Left kidney (tissue), 2 donors: ENCODE measurements around the gene JAKMIP2. TPM values are rescaled to one million over a fixed set of nuclear protein-coding genes. Genes with fewer than 3 reads are reported as not detected.
A peak's percentile ranks its signal among the peaks of the same experiment; 100 is the strongest.
"Not testable (repeated sequence)": the region's sequence is repeated elsewhere in the genome, so short reads cannot be mapped to it uniquely, and the experiment has no call there.

Experiments
- DNase-seq: peaks from one replicate; pipeline ENCODE4 v3.0.0-alpha.2; 2013
- polyA plus RNA-seq: library from polyadenylated mRNA; unstranded; fragments of 120-200 nt; gene quantifications from one replicate; pipeline ENCODE4 v1.2.1, GENCODE V29; 2013; ENCODE audit not compliant: insufficient read length

Gene JAKMIP2
- polyA plus RNA-seq, 1 donor = 6.6 TPM

DNA sequence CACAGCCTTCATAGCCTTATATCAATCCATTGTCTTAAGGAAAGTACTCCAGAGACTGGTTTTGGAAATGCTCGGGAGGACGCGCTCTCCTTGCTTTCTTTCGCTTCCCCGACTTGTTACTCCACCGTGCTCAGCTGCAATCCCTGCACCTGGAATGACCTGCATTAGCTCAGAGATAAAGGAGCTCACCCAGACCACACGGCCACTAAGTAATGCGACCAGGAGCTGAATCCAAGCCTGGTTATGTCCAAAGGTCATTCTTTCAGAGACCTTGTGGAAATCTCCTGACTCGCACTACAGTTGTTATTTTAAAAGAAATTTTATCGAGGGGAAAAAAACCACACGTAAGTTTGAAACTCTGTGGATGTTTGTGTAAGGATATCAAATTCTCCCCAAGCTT, 137.3 kb downstream of the JAKMIP2 start:
- DNase-seq = no peak

DNA sequence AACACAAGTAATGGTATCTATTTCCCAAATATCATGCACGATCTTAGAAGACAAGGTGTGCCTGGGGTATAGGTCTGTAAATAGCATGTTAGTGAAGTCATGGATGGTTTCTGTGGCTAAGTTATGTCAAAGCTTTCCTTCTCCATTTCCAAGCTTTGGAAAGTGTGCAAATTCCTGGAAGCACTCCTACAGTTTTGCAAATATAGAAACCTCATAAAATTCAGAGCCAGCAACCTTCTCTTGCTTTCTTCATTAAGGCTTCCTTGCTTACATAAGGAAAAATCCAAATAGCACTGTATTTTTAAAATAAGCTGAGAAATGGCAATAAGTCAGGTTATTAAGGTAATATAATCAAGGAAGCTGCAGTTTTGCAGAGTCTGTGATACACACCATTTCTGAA, 138.1 kb downstream of the JAKMIP2 start:
- no peak for DNase-seq

DNA sequence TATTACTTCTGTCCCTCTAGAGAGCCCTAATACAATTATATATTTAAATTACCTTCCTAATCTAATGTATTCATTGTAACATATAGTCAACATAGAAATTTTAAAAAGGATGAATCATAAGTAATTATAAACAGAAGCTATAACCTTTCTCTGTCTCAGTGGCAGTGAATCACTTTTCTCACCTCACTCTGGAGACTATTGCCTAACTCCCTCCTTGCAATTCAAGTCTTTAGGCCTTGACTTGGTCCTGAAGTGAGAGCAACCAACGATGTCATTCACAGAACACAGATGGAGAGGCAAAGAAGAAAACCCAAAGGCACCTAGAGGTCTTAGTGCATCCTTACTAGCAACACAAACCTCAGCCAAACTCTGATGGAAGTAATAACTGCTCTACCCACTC, 139.4 kb downstream of the JAKMIP2 start:
- DNase-seq = no peak

DNA sequence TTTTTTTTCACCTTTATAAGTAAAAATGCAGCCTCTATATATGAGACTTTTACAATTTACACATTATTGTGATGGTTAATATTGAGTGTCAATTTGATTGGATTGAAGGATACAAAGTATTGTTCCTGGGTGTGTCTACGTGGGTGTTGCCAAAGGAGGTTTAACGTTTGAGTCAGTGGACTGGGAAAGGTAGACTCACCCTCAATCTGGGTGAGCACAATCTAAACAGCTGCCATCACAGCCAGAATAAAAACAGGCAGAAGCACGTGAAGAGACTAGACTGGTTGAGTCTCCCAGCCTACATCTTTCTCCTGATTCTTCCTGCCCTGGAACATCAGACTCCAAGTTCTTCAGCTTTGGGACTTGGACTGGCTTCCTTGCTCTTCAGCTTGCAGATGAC, 139.9 kb downstream of the JAKMIP2 start:
- DNase-seq = no peak

DNA sequence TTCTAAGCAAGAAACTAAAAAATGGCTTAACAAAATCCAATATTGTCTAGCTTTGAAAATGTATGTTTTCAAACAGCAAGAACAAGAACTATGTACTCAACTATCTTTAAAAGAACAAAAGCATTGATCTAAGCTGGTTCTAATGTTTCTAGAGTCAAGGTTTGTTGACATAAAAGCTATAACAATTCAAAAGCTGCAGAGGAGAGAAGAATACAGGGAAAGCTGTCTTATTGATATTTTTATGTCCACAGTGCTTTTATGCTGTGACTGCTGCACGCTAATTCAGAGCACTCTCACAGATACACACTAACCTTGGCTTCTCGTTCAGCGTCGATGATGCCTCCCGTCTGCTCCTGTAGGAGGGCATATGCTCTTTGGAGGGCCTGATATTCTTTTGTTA, 143.2 kb downstream of the JAKMIP2 start:
- DNase-seq = no peak

DNA sequence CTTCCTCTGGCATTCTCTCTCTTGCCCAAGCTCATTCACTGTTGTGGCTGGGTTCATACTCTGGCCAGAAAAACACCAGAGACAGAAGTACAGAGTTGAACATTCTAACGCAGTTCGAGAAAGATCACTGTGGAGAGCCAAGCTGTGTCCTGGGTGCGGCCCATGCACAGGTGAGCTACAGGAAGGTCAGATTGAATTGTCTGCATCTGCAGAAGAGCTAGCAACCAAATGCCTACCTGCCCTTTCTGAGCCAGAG, 145.9 kb downstream of the JAKMIP2 start:
- no peak for DNase-seq

DNA sequence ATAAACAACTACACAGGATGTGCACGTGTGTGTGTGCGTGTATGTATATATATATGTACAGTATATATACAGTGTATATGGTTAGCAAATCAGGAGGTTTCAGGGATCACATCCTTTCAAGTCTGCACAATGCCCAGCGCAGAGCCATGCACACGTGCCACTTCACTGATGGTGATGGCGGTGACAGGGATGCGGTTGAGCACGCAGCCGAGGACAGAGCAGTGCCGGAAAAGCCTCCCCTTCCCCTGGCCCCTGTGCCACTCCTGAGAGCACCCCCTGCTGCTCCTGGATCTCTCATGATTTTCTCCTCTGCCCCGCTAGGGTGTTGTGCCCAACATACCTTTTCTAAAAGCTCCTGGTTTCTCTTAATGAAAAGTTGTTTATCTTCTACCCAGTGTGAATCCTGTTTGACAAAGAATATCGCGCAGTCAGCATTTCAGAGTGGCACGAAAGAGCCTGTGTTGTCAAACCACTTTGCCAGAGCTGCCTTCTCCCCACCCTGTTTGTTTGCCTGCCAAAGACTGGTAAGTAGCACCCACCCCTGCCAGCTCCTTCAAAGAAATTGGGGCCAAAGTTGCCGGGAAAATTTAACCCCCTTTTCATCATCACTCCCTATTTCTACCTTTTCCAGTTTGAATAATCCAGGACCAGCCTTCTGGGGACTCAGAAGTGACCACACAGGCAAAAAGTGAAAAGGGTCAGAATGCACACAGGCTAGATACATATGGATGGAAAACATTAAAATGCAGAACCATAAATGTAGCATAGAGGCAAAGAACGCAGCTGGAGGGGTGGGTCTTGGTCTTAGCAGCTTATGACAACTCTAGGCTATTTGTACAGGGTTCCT, 146.4 kb downstream of the JAKMIP2 start:
- DNase-seq = no peak

DNA sequence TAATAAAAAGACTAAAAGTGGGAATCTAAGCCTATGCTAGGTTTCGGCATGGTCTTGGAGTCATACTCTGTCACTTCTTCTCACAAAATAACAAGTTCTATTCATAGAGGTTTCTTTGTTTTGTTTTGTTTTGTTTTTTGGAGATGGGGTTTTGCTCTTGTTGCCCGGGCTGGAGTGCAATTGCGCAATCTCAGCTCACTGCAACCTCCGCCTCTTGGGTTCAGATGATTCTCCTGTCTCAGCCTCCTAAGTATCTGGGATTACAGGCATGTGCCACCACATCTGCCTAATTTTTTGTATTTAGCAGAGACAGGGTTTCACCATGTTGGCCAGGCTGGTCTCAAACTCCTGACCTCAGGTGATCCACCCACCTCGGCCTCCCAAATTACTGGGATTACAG, 147.1 kb downstream of the JAKMIP2 start:
- not testable (repeated sequence) for DNase-seq

DNA sequence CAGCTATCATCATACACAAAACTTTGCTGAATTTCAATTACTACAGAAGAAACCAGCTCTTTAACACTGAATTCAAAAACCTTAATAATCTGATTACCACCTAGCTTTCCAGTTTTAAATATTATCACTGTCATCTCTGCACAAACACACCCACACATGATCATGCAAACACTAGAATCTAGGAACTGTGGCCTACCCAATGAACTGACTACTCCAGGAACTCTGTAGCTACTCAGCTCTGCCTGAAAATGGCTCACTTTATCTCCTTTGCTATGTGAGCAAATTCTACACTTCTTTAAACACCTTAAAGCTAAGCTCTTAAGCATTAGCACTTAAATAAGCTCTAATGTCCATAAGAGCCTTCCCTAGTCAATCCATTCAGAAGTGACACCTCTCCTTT, 149.4 kb downstream of the JAKMIP2 start:
- no peak for DNase-seq

DNA sequence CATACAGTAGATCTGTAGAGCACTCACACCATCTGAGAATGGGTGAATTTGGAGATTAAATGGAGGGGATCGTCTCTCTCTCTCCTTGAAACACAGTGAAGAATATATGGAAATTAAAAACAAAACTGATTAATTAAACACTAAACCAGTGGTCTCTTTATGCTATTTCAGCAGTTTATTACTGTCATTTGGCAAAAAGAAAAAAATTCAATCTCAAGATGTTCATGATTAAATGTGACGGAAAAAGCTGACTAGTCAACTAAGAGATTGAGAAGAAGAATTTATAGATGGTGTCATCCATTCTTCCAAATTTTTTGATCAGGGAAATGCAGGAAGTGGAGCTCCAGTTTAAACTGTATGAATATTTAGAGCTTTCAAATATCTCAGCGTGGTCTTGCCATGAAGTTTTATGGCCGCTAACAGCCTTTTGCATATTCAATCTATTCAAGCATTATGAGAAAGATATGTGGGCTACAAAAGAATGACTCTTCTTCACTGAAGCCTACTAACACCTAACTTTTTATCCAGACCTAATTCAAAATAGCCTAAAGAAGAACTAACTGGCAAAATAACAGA, 151.0 kb downstream of the JAKMIP2 start:
- no peak for DNase-seq

DNA sequence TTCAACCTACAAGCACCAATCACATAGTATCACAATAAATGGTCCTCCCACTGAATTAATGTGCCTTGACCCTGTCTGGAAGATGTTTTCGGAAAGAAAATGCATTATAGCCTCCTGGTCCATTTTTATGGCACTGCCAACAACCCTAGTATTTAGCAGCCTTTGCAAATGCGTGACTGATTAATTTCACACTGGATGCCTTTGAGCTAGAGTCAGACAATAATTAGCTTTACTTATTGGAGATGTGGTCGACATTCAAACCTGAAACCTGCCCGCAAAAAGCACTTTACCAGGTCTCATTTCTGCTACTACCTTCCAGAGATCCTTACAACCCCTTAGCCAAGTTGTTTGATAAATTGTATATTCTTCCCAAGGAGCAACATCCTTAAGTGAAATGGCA, 153.3 kb downstream of the JAKMIP2 start:
- no peak for DNase-seq

DNA sequence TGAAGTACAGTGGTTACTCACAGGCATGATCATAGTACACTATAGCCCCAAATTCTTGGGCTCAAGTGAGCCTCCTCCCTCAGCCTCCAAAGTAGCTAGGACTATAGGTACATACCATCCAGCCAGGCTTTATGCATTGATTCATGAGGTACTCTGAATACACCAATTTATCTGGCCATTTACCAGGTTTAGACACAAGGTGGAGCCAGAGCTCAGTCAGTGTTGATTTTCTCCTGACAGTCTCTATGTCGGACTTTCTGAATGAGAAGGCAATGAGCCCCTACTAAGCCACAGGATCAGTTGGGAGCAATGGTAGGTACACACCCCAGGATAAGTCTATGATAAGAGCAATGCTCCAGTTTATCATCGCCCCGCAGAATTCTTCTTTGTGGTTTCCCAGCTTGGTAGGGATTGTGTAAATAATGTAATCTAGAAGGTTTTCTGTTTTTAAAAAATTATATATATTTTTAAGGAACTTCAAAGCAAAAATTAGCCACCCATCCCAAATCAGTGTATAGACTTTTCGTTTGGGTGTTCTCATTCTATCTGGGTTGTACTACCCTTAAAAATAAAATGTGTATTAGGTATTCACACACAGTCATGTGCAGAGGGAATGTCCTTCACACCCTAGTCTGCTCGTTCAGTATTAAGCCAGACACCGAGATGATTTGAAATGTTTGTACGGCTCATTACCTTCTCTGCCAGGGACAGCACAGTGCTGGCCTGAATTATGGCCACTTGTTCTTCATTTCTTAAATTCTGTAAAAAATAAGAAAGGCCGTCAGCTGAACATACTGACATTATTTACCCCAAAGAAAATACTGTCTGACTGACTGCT, 154.3 kb downstream of the JAKMIP2 start:
- DNase-seq = peak; percentile 80

DNA sequence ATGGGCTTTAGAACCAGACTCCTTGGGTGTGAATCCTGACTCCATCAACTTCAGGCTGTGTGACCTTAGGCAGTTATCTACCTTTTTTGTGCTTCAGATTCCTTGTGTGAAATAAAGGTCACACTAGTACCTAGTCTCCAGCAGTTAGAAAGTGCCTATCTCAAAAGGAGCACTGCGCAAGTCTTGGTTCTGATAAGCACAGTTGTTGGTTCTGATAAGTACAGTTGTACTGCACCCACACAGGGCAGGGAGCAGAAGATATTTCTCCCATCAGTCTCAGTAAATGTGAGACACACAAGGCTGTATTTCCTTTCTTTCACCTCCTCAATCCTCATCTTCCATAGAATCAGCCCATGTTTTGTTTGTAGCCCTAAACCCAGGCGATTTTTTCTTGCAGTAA, 156.1 kb downstream of the JAKMIP2 start:
- no peak for DNase-seq

DNA sequence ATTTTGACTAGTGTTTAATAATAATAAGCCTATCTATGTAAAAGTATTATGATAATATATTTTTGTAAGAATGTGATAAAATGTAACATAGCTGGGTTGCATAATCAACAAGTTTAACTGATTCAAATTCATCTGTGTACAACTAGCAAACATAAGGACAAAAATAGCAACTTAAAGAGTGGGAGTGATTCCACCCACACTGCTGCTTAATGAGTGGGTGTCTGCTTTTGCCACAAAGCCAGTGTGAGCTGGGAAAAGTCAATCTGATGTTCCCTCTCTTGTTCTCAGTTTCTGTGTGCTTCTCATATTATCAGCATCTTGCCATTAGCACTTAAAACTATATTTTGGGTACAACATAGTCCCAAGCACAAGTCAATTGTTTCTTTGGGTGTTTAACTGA, 161.5 kb downstream of the JAKMIP2 start:
- DNase-seq = no peak

DNA sequence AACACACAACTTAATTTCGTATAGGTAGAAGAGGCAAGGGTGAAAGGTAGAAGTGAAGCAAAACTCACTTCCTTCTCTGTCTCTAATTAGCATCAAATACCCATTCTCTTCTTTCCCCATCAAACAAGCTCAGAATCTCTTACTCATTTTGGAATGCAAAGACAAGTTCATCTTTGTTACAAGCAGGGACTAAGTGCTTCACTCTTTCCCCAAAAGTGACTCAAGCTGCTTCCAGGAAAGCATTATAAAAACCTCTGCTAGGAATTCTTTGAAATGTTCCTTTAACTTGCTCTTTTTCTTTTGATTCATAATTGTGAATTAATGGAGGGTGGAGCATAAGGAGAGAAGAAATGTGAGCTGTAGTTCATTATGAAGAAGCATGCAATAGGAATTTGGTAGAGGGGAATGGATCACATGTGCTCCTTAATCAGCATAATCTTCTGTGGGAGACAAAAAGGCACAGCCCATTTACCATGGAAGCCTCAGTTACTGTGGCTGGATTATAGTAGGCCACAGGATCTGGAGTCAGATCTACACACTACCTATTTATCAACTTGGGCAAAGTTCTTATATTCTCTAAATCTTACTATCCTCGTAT, 163.1 kb downstream of the JAKMIP2 start:
- no peak for DNase-seq

DNA sequence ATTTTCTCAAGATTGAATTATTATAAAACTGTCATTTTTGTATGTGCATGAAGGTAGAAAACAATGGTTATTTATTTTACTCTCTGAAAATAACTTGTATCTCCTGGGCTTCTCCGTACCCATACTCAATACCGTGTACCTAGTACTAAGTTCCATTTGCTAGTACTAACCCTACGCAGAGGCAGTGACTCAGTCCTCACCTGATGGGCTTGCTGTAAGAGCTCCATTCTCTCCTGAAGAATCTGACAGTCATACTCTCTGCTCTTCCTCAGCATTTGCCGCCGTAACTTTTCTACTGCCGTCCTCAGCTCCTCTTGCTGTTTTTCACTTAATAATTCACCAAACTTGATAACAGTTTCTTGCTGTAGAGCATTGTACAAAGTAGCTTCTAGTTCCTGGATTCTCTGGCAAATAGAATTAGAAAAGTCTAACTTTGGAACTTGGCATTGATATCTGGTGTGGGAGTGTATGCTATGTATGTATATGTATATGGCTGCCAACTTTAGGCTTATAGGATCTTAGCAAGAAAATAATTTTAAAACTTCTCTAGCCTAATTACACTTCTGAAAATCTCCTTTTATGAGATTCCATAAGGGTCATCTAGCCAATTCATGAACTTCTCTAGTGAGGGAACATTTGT, 164.7 kb downstream of the JAKMIP2 start:
- DNase-seq = no peak

DNA sequence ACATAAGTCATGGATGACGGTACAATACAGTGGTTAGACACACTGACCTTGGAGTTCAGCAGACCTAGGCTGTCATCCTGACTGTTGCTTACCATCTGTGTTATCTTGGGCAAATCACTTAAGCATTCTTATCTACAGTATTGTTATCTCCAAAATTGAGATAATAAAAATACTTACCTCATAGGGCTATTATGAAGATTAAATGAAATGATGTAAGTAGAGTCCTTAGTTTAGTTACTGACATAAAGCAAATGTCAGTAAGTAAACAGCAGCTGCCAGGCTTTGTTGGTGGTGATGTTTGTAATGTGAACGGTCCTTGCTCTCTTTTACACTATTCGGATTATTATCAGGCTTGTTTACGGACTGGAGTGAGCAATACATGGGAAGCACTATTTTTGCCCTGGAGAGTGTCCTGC, 165.3 kb downstream of the JAKMIP2 start:
- DNase-seq = no peak

DNA sequence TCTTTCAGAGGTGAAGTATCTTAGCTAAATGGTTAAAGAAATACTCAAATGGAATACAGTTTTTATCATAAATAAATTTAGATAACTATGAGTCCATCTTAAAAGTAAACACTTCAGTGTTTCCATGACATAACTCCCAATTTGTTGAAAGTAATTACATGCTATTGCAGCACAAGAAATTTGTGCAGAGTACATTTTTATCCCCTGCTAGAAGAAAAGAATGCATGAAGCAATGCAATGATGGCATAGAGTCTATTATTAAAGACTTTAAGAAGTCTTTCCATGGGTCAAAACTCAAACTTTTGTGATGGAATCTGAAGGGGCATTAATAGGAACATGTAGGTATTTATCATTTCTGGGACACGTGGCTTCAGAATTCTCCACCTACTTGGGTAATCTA, 166.1 kb downstream of the JAKMIP2 start:
- no peak for DNase-seq

DNA sequence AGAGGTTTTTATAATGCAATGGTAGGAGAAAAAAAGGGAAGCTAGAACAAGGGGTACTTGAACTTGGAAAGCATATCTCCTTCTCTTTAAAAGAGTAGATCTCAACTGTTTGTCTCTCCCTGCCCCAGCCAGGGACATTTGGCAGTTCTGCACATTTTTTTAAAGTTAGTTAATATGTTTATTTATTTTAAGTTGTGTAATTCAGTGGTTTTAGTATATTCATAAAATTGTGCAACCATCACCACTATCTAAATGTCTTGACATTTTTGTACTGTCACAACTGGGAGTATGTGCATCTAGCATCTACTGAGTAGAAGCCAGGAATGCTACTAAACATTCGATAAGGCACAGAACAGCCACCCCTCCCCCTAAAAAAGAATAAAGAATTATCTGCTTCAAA, 169.2 kb downstream of the JAKMIP2 start:
- no peak for DNase-seq

DNA sequence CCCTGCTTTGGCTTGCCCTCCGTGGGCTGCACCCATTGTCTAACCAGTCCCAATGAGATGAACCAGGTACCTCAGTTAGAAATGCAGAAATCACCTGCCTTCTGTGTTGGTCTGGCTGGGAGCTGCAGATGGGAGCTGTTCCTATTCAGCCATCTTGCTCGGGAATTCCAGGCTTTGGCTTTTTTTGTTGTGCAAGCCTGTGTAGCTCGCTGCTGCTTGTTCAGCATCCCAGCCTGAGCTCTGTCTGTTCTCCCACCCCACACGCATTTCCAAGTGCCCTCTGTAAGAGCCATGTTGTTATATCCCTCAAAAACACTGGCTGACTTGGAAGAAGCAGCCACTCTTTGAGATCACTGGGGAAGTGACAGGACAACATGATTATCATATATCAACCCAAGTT, 171.0 kb downstream of the JAKMIP2 start:
- DNase-seq = no peak

DNA sequence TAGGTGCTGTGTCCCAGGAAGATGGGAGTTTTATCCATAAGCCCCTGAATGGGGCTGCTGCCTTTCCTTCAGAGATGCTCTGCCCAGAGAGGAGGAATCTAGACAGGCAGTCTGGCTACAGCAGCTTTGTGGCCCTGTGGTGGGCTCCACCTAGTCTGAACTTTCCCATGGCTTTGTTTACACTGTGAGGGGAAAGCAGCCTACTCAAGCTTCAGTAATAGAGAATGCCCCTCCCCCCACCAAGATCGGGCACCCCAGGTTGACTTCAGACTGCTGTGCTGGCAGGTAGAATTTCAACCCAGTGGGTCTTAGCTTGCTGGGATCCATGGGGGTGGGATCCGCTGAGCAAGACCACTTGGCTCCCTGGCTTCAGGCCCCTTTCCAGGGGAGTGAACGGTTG, 171.7 kb downstream of the JAKMIP2 start:
- no peak for DNase-seq

DNA sequence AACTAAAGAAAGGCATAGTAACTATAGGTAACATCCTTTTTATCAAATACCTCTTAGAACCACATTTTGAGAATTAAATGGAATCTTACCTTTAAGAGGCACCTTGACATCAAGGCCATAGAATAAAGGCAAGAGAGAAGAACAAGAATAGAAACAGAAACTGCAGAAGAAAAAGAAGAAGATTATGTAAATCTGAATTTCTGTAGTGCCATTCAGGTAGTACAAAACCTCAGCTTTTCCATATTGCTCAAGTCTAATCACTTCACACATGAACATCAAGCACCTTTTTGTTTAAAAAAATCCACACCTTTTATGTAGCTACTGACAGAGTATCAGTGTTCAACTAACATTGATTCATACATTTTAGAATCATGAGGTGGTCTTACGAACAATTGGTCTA, 180.9 kb downstream of the JAKMIP2 start:
- DNase-seq = no peak

DNA sequence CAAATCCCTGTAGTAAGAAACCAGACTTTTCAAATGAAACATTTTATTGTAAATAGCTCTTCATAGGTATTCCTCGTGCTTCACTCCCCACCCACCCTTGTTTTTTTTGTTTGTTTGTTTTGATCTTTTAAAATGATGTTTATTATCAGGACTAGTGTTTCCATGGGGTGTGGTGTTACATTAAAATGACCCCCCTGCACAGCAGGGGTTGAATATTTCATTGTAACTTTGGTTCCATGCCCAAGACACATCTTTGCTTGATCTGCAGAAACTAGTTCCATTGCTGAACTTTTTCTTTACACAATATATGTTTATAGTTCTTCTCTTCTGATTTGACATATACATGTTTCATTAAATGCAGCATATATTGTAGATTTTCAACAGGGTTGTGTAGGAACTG, 191.4 kb downstream of the JAKMIP2 start:
- no peak for DNase-seq
